GM10266 (cell line): ENCODE measurements around the gene HOMER2.

Source experiments
- DNase-seq: peaks from one replicate; pipeline ENCODE4 v3.0.0; 2012; ENCODE audit errors: extremely low spot score
- TF ChIP-seq, protein P1 (sequence below): IDR thresholded peaks from 2 replicates; pipeline ENCODE4 v1.5.1; 2012; ENCODE audit warnings: mild to moderate bottlenecking, low read depth; ENCODE audit not compliant: control insufficient read depth, insufficient read depth; ENCODE audit errors: missing control alignments

HOMER2 gene

DNA sequence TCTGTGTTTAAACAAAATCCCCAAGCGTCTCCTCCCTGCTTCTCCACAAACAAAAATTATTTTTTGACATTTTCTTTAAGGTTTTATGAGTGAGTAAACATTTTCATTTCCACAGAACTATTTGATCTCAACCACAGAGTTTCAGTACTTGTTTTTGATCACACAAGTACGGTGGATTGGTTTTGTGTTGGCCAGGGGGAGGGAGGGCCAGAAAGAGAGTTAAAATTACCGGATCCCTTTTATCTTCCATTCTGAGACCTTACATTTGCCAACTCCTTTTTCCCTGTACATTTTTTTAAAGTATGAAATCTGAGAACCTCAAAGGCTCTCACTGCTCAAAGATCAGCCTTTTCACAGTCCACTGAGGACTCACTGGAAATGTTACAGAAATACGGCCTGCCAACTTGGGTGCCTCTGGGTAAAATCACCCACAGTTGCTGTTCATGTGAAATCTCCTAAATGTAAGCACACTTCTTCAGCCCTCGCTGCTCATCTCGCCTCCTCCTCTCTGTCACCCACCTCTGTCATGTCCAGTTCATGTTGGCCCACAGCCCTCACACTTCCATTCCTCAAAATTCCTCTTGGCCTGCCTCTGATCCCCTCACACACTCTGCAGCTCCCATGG lies 1.7 kb downstream of the HOMER2 start:
- TF ChIP-seq, protein P1, sequence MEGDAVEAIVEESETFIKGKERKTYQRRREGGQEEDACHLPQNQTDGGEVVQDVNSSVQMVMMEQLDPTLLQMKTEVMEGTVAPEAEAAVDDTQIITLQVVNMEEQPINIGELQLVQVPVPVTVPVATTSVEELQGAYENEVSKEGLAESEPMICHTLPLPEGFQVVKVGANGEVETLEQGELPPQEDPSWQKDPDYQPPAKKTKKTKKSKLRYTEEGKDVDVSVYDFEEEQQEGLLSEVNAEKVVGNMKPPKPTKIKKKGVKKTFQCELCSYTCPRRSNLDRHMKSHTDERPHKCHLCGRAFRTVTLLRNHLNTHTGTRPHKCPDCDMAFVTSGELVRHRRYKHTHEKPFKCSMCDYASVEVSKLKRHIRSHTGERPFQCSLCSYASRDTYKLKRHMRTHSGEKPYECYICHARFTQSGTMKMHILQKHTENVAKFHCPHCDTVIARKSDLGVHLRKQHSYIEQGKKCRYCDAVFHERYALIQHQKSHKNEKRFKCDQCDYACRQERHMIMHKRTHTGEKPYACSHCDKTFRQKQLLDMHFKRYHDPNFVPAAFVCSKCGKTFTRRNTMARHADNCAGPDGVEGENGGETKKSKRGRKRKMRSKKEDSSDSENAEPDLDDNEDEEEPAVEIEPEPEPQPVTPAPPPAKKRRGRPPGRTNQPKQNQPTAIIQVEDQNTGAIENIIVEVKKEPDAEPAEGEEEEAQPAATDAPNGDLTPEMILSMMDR, result no peak
- DNase-seq, result peak; percentile 72

- peak; percentile 59 for DNase-seq
- TF ChIP-seq, protein P1, result no peak
These were observed 2.2 kb downstream of the HOMER2 start for GRCh38 chr15:82950295-82950694.

GRCh38 chr15:82946155-82946701 lies 6.3 kb downstream of the HOMER2 start:
- no peak for DNase-seq
- TF ChIP-seq, protein P1, result no peak

DNA sequence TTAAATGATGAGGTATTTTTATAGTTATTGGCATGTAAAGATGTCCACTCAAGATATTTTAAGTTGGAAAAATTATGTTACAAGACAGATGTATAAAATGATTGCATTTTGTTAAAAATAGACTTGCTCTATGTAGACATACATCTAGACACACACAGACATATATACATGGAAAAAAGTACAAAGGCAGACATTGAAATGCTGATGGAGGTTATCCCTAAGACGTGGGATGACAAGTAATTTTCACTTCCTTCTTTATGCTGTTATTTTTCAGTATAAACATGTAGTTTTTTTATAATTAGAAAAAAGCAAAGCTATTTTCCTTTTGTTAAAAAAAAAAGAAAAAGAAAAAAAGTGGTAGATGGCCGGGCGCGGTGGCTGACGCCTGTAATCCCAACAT lies 7.2 kb downstream of the HOMER2 start:
- TF ChIP-seq, protein P1, result no peak
- no peak for DNase-seq

GRCh38 chr15:82944821-82945220 lies 7.7 kb downstream of the HOMER2 start:
- no peak for DNase-seq
- TF ChIP-seq, protein P1, result no peak

- TF ChIP-seq, protein P1, result no peak
- no peak for DNase-seq
These were observed 8.5 kb downstream of the HOMER2 start for GRCh38 chr15:82944056-82944455.

GRCh38 chr15:82943176-82943575 lies 9.3 kb downstream of the HOMER2 start:
- TF ChIP-seq, protein P1, result peak; percentile 13
- DNase-seq, result no peak
